K562 (cell line): ENCODE data around the gene DNAAF1. TPM values are rescaled to one million over a fixed set of nuclear protein-coding genes. Genes with fewer than 3 reads are reported as not detected.

Experiments used
- AFF4 ChIP-seq: sonication (generic); formaldehyde crosslinking; IDR thresholded peaks from 2 replicates; pipeline ENCODE4 v1.8.0; 2023; ENCODE audit warnings: mild to moderate bottlenecking, missing genetic modification reagents
- CC2D1A ChIP-seq: fragments of 450-650 bp; IDR thresholded peaks from 2 replicates; pipeline ENCODE4 v1.6.1; 2017; ENCODE audit warnings: mild to moderate bottlenecking
- DPF2 ChIP-seq: fragments of 450-650 bp; IDR thresholded peaks from 2 replicates; pipeline ENCODE4 v1.6.1; 2016
- EGR1 ChIP-seq: fragments of 450-650 bp; conservative IDR thresholded peaks from 2 replicates; pipeline ENCODE4 v1.6.1; 2017; ENCODE audit warnings: mild to moderate bottlenecking
- EP300 ChIP-seq: IDR thresholded peaks from 2 replicates; pipeline ENCODE4 v1.6.1; 2012; ENCODE audit warnings: low read length, improper control_type of control experiment
- ETV5 ChIP-seq: sonication (generic); formaldehyde crosslinking; IDR thresholded peaks from 2 replicates; pipeline ENCODE4 v1.4.0; 2020; ENCODE audit warnings: low read depth, mild to moderate bottlenecking, missing genetic modification reagents
- MTA2 ChIP-seq: fragments of 450-650 bp; IDR thresholded peaks from 2 replicates; pipeline ENCODE4 v1.6.1; 2016; ENCODE audit warnings: low read depth
- MTA3 ChIP-seq: fragments of 450-650 bp; formaldehyde crosslinking; IDR thresholded peaks from 2 replicates; pipeline ENCODE4 v1.6.1; 2017; ENCODE audit warnings: mild to moderate bottlenecking, borderline replicate concordance
- NFATC3 ChIP-seq: fragments of 450-650 bp; IDR thresholded peaks from 2 replicates; pipeline ENCODE4 v1.6.1; 2017; ENCODE audit warnings: mild to moderate bottlenecking
- RUNX1 ChIP-seq: sonication (generic); IDR thresholded peaks from 2 replicates; pipeline ENCODE4 v1.6.1; 2016; ENCODE audit warnings: antibody characterized with exemption, low read depth
- STAT5A ChIP-seq: IDR thresholded peaks from 2 replicates; pipeline ENCODE4 v1.6.1; 2012; ENCODE audit warnings: low read length, inconsistent platforms, borderline replicate concordance
- TAF15 ChIP-seq: fragments of 200-400 bp; formaldehyde crosslinking; IDR thresholded peaks from 2 replicates; pipeline ENCODE4 v1.6.1; 2017; ENCODE audit warnings: mild to moderate bottlenecking, low read depth, low read length, moderate library complexity
- TRIM25 ChIP-seq: fragments of 450-650 bp; IDR thresholded peaks from 2 replicates; pipeline ENCODE4 v1.7.0; 2016; ENCODE audit warnings: borderline replicate concordance
- ZBTB33 ChIP-seq: sonication (generic); formaldehyde crosslinking; IDR thresholded peaks from 2 replicates; pipeline ENCODE4 v1.8.1; 2023; ENCODE audit warnings: mild to moderate bottlenecking, missing genetic modification reagents
- polyA plus RNA-seq, 8 experiments: library from polyadenylated mRNA; depleted of rRNA in 4 of 8; stranded (reverse) in 5 of 8; unstranded in 3 of 8; fragments of >200 nt; fragmentation: Nextera tagmentation in 2 of 8; fragmentation: Illumina TruSeq in 1 of 8; extraction: Ambion mirVana in 2 of 8; extraction: Trizol in 1 of 8; gene quantifications; 2 replicates each; pipeline versions ENCODE4 v1.2.1 to v1.2.3, GENCODE V29; 2011 to 2014; ENCODE audit warnings: inconsistent platforms in 1 of 8, missing spikeins in 1 of 8
- total RNA-seq, 7 experiments: library from RNA; depleted of rRNA in 6 of 7; stranded (reverse); fragments of >200 nt in 6 of 7; fragmentation: Illumina TruSeq in 2 of 7; extraction: Trizol in 2 of 7; gene quantifications; 2 replicates each; pipeline versions ENCODE4 v1.2.1 to v1.2.3, GENCODE V29; 2011 to 2021; ENCODE audit warnings: low replicate concordance in 1 of 7
- TF ChIP-seq, protein P1 (sequence below), 2 experiments: fragments of 450-650 bp; conservative IDR thresholded peaks; 2 replicates each; pipeline ENCODE4 v1.6.1; 2017; ENCODE audit warnings: mild to moderate bottlenecking in 2 of 2, moderate library complexity in 2 of 2
- TF ChIP-seq, protein P2 (sequence below): sonication (generic); formaldehyde crosslinking; IDR thresholded peaks from 2 replicates; pipeline ENCODE4 v1.8.0; 2022; ENCODE audit warnings: missing genetic modification reagents, mild to moderate bottlenecking, borderline replicate concordance
- TF ChIP-seq, protein P3 (sequence below): fragments of 250-450 bp; sonication (Bioruptor Pico); IDR thresholded peaks from 2 replicates; pipeline ENCODE4 v1.8.0; 2021; ENCODE audit warnings: moderate library complexity, mild to moderate bottlenecking, inconsistent platforms

DNAAF1 gene
- total and polyA plus RNA-seq, 9 of the 15 experiments (the other 6 are each of a cell fraction or from before 2014, with no cell fraction given): 0.01 TPM; not detected in 8

GRCh38 chr16:84115919-84116719 lies 29.0 kb upstream of the DNAAF1 start (continued):
- TF ChIP-seq ZBTB33 (CRISPR knock-in tag): peak; percentile 38; the same call in 1 of the 2 replicates
- TF ChIP-seq, protein P1, sequence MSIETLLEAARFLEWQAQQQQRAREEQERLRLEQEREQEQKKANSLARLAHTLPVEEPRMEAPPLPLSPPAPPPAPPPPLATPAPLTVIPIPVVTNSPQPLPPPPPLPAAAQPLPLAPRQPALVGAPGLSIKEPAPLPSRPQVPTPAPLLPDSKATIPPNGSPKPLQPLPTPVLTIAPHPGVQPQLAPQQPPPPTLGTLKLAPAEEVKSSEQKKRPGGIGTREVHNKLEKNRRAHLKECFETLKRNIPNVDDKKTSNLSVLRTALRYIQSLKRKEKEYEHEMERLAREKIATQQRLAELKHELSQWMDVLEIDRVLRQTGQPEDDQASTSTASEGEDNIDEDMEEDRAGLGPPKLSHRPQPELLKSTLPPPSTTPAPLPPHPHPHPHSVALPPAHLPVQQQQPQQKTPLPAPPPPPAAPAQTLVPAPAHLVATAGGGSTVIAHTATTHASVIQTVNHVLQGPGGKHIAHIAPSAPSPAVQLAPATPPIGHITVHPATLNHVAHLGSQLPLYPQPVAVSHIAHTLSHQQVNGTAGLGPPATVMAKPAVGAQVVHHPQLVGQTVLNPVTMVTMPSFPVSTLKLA (conservative IDR thresholded peaks at IDR 0.05): peak in 1 of 2 experiments; percentile 10; a peak in 1 of 4 replicates
- 0 out of 2 replicates have a peak, but pooled peaks have one; percentile 49 for TF ChIP-seq TRIM25
- TF ChIP-seq MTA3: no peak
- no peak for TF ChIP-seq CC2D1A
- peak; percentile 54; the same call in 1 of the 2 replicates for TF ChIP-seq STAT5A
- TF ChIP-seq, protein P2, sequence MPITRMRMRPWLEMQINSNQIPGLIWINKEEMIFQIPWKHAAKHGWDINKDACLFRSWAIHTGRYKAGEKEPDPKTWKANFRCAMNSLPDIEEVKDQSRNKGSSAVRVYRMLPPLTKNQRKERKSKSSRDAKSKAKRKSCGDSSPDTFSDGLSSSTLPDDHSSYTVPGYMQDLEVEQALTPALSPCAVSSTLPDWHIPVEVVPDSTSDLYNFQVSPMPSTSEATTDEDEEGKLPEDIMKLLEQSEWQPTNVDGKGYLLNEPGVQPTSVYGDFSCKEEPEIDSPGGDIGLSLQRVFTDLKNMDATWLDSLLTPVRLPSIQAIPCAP: no peak
- no peak for TF ChIP-seq NFATC3
- TF ChIP-seq DPF2: peak; percentile 70
- 0 out of 2 replicates have a peak, but pooled peaks have one; percentile 38 for TF ChIP-seq MTA2
- TF ChIP-seq, protein P3, sequence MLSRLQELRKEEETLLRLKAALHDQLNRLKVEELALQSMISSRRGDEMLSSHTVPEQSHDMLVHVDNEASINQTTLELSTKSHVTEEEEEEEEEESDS: no peak
- TF ChIP-seq TAF15: no peak
- peak; percentile 80; the same call in 1 of the 2 replicates for TF ChIP-seq ETV5 (CRISPR knock-in tag)
- no peak; the same call in 1 of the 2 replicates for TF ChIP-seq EGR1
- TF ChIP-seq AFF4 (CRISPR knock-in tag): peak; percentile 60; the same call in 1 of the 2 replicates
- TF ChIP-seq RUNX1: no peak
- TF ChIP-seq EP300: peak; percentile 27; the same call in 1 of the 2 replicates
